Glomerular visceral epithelial cell (primary cell): ENCODE measurements around the gene CREB3L1.

ENCODE experiments used
- DNase-seq: peaks from one replicate; pipeline ENCODE4 v3.0.0-alpha.2; 2016; ENCODE audit errors: extremely low spot score

The CREB3L1 gene

DNA sequence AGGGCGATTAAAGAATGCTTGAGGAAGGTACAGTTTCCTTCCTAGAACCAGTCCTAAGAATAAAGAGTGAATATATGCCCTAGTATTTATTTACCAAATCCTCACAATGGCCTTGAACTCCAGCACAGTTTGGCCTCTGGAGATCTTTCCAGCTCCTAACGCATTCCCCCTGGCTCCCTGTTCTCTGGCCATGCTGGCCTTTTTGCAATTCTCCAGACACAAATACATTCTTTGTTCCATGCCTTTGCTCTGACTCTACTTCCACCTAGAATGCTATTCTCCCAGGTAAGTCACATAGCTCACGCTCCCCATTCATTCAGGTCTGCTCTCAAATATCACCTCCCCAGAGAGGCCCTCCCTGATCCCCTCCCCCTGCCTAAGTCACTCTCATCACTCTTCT, 66.1 kb downstream of the CREB3L1 start:
- DNase-seq = no peak

DNA sequence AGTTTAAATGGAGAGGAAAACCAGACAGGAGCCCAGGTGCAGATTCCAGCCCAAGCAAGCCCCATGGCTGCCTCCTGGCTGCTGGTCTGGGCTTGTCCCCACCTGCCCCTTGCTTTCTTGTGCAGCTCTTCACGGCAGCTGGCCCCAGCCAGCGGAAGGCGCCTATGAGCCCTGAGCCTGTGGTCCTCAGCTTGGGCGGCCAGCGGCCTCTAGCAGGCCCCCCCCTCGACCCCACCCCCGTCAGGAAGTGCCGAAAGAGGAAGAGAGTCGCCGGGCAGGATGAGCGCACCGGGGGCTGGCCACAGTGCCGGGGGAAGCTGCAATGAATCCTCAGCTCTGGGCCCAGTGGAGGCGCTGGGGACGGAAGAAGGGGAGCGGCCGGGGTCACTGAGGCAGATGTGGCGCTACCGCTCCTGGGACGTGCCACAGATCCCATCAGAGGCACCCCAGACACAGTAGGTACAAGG, 67.7 kb downstream of the CREB3L1 start:
- no peak for DNase-seq

DNA sequence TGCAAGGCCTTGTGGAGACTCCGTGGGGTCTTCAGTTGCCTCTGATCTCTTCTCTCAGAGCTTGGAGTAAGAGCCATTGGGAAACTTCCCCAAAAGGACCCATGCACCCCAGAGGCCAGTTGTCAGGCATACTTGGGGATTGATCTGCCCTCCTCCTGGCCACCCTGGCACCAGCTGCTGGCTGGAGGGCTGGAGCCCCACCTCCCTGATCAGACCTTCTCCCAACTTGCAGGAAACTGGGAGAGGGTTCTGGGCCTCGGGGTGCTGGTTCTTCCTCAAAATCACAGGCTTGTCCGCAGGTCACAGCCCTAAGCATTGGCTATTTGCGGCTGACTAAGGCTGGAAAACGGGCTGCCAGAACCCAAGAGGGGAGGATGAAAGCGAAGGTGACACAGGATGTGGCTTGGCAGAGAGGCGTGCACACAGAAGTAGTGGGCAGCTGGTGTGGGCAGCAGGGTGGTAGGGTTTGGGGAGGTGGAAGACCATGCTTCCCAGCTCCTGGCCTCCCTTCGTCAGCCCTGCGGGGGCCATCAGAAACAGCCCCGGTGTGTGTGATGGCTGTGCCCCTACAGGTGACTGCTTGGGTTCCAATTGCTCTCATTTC, 68.5 kb downstream of the CREB3L1 start:
- no peak for DNase-seq

DNA sequence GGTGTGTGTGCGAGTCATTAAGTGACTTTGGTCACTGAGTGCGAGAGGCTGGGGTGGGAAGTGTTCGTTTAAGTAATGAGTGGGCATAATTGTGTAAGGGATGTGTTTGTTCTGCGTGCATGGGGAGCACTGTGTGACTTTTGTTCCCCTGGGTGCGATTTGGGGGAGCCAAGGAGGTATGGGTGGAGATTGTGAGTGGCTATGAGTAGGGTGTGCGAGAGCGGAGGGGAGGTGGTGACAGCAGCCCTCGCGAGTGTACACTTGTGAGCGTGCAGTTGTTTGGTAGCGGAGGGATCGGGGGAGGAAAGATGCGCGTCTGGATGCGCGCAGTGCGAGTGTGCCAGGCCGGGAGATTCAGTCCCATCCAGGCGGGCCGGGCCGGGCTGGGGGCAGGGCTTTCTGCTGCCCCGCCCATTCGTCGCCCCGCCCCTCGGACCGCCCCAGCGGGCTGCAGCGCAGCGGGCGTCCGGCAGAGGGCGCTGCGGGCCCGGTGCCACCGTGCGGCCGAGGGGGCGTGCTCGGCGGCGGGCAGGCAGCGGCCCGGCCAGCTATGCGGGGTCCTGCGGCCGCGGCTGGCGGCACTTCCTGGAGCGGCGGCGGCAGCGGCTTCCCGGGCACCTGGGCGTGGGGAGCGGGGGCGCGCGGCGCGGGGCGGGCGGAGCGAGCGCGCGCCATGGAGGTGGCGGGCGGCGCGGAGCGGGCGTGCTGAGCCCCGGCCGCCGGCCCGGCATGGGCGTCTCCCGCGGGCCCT, 69.6 kb downstream of the CREB3L1 start, which contains the start of gene DGKZ:
Gene DGKZ (plus strand): TSS at position 578 of the 751 bp plus-strand sequence. CDS start 197 bp downstream, outside the sequence.
- peak; percentile 90 for DNase-seq

DNA sequence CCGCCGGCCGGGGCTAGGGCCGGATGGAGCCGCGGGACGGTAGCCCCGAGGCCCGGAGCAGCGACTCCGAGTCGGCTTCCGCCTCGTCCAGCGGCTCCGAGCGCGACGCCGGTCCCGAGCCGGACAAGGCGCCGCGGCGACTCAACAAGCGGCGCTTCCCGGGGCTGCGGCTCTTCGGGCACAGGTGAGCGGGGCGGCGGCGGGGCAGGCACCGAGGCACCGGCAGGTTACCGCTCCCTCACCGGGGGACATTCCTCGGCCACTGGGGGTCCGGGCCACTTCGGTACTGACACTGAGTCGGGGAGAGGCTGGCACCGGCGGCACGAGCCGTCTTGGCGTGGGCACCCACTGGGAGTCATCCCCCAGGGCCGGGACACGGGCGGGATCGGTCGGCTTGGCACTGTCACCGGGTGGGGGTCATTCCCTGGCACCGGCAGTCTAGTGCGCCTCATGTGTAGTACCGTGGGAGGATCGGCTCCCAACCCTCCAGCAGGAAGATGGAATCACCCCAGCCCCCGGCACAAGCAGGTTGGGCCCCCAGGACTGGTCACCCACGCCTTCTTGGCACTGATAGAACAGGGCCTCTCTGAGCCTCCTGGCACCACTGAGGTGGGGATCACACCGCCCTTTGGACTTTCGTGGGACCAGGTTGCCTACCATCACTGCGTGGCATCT, 70.3 kb downstream of the CREB3L1 start:
- DNase-seq = no peak

DNA sequence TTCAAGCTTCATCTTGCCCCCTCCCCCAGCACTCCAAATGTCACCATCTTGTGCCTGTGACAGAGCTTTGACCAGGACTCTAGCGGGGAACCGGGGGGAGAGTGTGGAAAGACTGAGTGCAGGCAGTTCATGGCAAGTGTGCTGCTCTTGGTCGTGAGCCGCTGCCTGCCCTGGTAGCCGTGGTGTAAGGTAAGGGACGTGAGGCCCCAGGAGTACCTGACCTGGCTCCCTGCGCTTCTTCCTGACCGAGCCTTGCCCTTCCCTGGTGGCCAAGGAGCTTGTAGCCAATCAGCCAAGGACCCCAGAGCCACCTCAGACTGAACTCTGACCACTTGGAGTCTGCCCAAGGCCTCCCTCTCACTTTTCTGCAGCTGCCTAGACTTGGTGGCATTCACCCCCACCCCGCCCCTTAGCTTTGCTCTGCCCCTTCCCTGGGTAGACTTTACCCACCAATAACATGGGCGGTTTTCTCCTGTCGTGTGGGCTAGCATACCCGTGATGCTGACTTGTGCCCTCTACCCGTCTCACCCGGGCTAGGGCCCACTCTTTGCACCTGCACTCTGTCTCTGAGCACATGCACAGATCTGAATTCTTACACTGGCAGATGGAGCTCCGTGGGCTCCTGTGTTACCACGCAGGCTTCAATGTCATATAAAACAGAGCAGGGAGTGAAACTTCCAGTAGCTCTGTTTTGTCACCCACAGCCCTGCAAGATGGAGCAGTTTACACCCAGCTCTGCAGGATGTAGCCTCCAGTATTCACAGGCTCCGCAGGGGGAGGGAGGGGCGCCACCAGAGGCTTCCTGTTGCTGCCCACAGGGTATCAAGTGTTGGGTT, 71.3 kb downstream of the CREB3L1 start:
- DNase-seq = no peak

DNA sequence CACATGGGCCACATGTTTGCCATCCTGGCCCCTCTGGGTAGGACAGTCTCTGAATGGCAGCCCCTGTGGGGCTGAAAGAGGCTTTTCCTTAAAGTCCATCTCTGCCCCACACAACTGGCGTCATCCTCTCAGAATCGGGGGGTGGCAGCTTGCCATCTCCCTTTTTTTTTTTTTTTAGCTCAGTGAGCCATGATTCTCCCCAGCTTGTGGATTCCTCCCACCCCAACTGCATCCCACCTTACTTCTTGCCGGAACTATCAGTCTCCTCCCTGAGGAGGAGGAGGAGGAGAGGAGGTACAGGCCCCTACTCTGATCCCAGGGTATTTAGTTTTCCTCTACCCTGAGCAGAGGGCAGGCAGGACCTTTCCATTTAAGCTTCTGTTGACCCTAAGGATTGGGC, 73.2 kb downstream of the CREB3L1 start:
- no peak for DNase-seq

DNA sequence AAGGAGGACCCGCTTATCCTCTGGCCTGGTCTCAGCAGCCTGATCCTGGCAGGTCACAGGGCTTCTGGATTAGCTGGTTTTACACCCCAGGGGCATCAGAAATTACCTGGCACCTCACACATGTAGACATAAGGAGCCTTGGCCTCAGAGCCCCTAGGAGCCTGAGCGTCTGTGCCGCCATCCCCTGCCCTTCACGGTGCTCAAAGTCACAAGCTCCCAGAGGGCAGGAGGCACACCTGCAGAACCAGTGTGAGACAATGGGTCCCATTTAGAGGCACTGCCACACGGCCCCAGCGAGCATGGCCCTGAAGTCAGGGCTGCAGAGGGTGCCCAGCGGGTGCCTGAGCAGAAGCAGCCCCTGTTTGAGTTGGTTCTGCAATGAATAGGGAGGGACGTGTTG, 73.7 kb downstream of the CREB3L1 start:
- no peak for DNase-seq

DNA sequence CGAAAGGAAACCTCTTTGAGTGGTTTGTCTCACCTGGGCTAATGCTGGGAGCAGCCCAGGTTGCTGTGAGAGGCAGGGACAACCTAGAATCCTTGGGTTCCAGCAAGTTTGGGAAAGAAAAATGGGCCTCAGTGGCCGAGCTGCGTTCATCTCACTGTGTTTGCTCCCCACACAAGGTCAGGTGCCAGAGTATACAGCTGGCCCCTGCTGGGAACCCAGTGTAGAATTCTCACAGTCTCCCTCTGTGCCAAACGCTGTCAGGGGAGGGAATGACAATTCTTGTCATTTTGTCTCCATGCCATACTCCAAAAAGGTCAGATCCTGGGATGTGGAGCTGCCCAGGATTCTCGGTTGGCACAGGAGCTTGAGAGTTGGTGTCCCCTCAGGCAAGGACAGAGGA, 74.1 kb downstream of the CREB3L1 start:
- no peak for DNase-seq

DNA sequence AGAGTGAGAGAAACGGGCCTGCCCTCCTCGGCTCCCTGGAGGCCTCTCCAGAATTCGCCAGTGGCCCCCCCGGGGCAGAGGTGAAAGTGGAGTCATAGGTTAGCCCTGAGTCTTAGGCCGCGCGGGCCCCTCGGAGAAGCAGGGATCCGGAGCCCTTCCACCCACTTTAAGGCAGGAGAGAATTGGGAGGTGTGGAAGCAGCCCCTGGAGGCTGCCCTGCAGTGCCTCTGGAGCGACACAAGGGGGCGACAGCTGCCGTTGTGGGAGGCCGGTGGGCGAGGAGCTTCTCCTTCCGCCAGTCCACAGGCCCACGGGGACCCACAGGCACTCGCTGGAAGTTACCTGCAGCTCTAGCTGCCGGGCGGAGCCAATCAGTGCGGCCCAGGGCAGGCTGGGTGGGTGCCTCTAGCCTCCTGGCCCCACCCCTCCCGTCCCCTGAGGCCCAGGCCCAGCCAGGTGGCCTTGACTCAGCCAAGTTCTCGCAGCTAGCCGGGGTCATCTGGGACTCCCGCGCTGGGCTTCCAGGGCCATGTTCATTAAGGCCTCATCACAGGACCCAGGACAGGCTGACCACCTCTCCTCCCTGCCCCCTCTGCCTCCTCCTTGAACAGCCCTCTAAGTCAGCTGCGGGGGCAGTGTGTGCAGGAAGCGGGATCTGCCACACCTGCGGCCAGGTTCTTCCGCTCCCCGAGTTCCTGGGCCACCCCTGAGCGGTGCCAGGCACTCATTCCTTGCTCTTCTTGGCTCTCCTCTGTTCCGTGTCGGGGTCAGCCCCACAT, 74.8 kb downstream of the CREB3L1 start:
- DNase-seq = no peak

DNA sequence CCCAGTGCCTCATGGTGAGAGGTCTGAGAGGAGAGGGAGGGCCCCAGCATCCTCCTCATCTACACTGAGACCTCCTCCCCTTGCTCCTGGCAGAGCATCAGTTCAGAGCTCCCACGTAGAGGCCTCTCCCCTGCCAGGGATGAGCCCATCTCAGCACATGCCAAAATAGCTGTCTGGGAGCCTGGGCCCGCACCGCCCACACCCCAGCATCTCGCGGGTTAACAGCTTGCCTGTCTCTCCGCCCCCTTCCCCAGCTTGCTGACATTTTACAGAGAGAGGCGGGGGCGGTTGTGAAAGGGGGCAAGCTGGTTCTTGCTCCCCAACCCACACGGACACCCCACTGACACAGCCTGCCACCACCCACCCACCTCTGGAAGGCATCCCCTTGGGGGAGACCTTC, 76.2 kb downstream of the CREB3L1 start:
- DNase-seq = no peak

DNA sequence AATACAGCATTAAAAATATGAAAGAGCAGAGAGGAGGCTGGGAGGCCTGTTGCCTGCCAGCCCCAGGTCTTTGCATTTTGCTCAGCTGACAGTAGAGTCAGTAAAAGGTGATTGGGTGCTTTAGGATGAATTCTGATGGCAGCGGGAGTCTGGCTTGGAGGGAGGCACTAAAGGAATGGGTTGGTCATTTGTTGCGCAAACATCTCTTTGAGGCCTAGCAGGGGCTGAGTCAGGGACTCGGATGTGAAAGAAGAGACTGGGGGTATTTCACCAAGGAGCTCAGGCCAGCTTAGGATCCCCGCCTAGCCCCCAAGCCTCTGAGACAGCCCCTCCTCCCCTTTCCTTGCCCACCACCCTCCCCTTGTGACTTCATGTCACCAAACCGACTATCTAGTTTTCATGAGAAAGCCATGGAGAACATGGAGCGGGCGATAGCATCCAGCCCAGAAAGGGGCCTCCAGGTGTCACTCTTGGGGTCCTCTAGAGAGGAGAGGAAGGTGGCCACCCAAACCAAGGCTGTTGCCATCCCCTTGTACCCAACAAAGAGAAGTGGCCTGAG, 79.5 kb downstream of the CREB3L1 start:
- DNase-seq = peak; percentile 49

DNA sequence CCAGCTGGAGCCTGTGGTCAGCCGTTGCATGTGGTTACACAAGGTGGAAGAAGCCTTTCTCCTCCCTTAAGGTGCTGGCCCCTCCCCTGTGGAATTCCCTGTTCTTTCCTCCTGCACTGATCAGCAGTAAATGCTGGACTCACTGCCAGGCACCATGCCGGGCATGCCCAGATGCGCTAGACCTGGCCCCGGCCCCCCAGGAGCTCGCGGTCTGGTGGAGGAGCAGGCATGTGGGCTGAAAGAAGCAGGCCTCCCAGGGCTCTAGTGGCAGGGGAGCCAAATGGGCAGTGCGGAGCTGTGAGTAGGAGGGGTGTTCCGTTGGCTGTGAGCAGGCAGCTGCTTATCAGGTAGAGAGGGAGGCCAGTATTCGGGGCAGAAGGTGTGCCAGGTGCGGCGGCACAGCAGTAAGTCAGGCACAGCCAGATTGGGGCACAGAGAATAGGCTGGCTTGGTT, 80.0 kb downstream of the CREB3L1 start:
- DNase-seq = peak; percentile 87

DNA sequence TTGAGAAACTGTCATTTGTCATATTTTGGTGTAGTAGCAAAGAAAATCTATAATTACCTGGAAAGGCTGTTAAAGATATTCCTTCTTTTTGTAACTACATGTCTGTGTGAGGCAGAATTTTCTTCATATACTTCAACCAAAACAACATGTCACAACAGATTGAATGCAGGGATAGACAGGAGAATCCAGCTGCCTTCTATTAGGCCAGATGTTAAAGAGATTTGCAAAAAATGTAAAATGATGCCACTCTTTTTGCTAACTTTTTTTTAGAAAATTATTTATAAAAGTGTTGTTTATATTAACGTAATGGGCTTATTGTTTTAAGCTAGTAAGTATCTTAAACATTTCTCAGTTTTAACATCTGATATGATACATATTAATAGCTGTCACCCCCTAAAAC, 82.5 kb downstream of the CREB3L1 start:
- DNase-seq = no peak

DNA sequence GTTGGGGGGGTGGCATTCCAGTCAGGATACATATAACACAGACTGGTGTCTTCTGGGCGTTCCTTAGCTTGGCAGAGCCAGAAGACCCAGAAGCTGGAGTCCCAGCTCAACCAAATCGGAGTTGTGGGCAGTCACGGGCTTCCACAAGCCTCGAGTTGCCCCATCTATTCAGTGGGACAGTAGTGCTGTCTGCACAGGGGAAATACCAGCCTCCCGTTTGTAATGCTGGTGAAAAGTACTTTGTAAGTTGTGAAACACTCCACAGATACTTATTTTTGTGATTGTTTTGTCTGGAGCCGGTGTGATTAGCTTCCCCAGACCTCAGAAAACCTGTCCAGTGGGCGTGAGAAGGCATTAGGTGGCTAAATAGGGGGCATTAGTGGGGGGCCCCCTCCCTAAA, 83.4 kb downstream of the CREB3L1 start:
- no peak for DNase-seq

DNA sequence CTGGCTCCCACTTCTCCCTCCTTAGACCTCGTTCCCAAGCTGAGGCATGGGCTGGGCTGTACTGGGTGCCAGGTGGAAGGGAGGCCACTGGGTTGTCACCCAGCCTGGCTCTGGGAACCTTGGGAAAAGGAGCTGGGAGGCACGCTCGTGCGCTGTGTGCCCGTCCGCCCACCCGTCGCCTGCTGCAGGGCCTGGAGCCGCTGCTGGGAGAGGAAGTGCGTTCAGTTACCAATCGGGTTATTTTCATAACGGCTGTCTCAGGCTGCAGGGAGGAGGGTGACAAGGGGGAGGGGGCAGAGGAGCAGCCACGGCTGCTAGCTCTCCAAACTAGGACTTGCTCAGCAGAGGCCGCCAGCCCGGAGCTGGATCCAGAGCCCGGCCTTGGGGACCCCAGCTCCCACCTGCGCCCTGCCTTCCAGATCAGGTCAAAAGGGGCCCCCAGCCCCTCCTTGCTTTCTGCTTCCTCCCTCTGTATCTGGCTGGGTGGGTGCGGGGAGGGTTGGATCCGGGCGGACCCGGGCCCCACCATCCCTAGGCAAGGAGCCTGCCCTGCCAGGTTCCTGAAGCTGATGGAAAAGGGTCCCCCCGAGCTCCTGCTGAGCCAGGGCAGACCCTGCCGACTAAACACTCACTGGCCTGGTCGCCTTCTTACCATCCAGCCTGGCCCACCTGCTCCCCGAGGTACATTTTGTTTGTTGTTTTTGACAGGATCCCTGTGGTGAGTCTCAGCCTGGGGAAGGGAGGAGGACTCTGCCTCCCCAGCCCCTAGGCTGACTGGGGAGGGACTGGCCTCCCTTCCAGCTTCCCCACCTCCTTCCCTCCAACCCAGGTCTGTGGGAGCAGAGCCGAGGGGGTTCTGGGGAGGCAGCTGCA, 84.1 kb downstream of the CREB3L1 start:
- DNase-seq = no peak

DNA sequence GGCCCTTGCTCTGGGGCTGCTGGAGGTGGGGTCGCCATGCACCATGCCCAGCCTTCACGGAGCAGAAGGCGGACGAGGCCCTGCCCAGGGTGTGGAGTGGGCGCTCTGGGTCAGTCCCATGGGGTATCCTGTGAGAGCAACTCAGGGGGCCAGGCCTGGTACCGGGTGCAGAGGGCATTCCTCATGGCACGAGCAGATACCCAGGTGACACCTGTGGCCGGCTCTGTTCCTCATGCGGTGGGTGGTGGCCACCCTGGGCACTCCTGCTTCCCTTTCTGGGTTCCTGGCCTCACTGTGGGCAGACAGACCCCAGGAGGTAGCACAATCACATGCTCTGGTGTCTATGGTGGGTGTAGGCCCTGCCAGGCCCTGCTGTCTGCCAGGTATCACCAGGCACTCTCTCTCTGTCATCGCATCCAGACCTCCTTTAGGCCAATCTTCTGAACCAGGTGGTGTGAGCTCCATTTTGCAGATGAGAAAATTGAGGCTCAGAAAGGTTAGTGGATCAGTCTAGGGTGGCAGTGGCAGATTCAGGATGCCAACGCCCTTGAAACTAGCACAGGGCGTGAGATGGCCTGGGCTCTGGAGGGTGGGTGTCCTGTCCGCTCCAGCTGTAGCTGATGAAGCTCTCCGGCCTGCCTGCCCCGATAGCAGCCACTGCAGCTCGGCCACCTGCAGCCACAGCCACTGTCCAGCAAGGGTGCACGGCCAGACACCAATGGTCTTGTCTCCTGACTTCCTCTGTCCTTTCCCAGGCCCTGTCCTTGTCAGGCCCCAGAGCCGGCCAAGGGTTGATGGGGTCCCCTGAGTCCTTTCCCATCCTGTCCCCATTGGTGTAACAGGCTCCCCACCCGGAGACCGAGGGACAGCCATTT, 84.9 kb downstream of the CREB3L1 start:
- DNase-seq = no peak

DNA sequence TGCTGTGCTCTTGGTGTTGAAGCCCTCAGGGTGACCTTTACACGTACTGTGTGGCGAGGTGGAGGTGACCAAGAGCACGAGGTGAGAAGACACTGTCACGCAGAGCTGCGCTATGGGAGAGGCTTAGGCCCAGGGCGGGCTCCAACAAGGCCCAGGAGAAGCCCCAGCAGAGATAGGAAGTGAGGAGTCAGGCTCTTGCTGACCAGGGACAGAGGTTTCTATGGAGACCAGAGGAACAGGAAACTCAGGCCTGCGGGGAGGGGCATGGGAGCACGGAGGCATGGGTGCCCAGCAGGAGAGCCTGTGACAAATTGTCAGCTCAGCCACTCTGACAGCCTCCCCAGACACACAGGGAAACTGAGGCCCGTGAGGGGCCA, 85.6 kb downstream of the CREB3L1 start:
- DNase-seq = peak; percentile 66
